ENCODE results near the gene CLPSL2. TPM values are rescaled to one million over a fixed set of nuclear protein-coding genes. Genes with fewer than 3 reads are reported as not detected.

The CLPSL2 gene
- total RNA-seq, 2 donors from 2014 or later: not detected

- DNase-seq (ENCODE audit: low spot score): no peak
- H3K4me3 ChIP-seq: no peak overlapping the region
- H3K9me3 ChIP-seq: no peaks in the 10 kb centered on the region
- TF ChIP-seq CTCF (IDR thresholded peaks at IDR 0.05): no peak
- H3K36me3 ChIP-seq: no peaks in the 10 kb centered on the region
- H3K27me3 ChIP-seq: peaks cover 0 to 5% of the 10 kb centered on the region in 2 donors
- H3K27ac ChIP-seq: no peak overlapping the region
- H3K4me1 ChIP-seq: no peaks in the 10 kb centered on the region
Measured at GRCh38 chr6:35790683-35791082, 14.3 kb downstream of the CLPSL2 start.

GRCh38 chr6:35794536-35795452 lies 18.4 kb downstream of the CLPSL2 start:
- H3K4me3 ChIP-seq: no peak overlapping the region
- H3K27me3 ChIP-seq: no peaks in the 10 kb centered on the region
- H3K27ac ChIP-seq: no peak overlapping the region
- H3K9me3 ChIP-seq: no peaks in the 10 kb centered on the region
- no peaks in the 10 kb centered on the region for H3K36me3 ChIP-seq
- DNase-seq (ENCODE audit: low spot score): no peak
- no peak for TF ChIP-seq CTCF (IDR thresholded peaks at IDR 0.05)
- no peaks in the 10 kb centered on the region for H3K4me1 ChIP-seq

- TF ChIP-seq CTCF (IDR thresholded peaks at IDR 0.05): no peak
- Histone ChIP-seq H3K9me3 (no peaks in the 10 kb centered on the region), H3K4me1 (no peaks in the 10 kb centered on the region), H3K4me3 (no peak overlapping the region), H3K27ac (no peak overlapping the region), H3K36me3 (no peaks in the 10 kb centered on the region), H3K27me3 (no peaks in the 10 kb centered on the region)
- no peak for DNase-seq (ENCODE audit: low spot score)
Measured at GRCh38 chr6:35795453-35796071, 19.2 kb downstream of the CLPSL2 start.

GRCh38 chr6:35796236-35796635 lies 19.8 kb downstream of the CLPSL2 start:
- no peak for TF ChIP-seq CTCF (IDR thresholded peaks at IDR 0.05)
- no peaks in the 10 kb centered on the region for H3K36me3 ChIP-seq
- no peaks in the 10 kb centered on the region for H3K27me3 ChIP-seq
- H3K4me3 ChIP-seq: no peak overlapping the region
- no peaks in the 10 kb centered on the region for H3K9me3 ChIP-seq
- no peak overlapping the region for H3K27ac ChIP-seq
- H3K4me1 ChIP-seq: no peaks in the 10 kb centered on the region
- no peak for DNase-seq (ENCODE audit: low spot score)

DNA sequence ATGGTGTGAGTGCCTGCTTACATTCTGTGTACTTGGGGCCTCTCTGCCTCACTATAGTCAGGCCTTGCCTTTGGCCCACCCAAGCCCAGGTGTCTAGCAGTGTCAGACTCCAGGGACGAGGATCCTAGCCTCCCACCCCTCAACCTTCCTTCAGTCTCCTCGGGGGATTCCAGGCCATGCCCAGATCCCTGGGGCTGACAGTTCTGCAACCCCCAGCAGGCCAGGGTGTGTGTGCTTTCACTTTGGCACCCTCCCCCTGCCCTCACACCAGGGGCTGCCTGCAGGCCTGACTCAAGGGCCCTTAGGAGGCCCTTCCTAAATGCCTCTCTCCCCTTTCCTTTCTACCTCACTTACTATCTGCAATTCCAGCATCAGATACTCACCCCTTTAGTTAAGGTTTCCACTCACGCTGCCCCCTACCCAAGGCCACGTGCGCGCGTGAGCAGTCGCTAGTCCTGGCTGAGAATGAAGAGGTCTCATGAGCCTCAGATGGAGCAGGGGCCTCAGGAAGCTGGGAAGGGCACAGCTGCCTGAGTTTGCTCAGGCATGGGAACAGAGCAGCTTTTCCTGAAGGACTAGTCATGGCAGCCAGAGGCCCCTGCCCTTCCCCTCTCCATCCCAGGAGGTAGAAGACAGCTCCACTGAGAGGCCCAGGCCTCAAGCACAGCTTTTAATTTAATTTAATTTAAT lies 21.6 kb downstream of the CLPSL2 start:
- TF ChIP-seq CTCF (IDR thresholded peaks at IDR 0.05): no peak
- Histone ChIP-seq H3K9me3 (no peaks in the 10 kb centered on the region), H3K27me3 (no peaks in the 10 kb centered on the region), H3K4me3 (no peak overlapping the region), H3K36me3 (no peaks in the 10 kb centered on the region), H3K27ac (no peak overlapping the region), H3K4me1 (no peaks in the 10 kb centered on the region)
- DNase-seq (ENCODE audit: low spot score): no peak

Data from right atrium auricular region (tissue), 2 donors.